ENCODE results near the gene USP17L19. TPM values are rescaled to one million over a fixed set of nuclear protein-coding genes. Genes with fewer than 3 reads are reported as not detected.
"Not testable (repeated sequence)": the region's sequence is repeated elsewhere in the genome, so short reads cannot be mapped to it uniquely, and the experiment has no call there.

USP17L19 gene
- total and polyA plus RNA-seq, 10 of the 15 experiments (the other 5 are each of a cell fraction or from before 2014, with no cell fraction given): not detected

GRCh38 chr4:9257824-9258223 lies 4.6 kb downstream of the USP17L19 start, which contains the start of gene USP17L20:
Gene USP17L20 (plus strand): TSS chr4:9258124. CDS start chr4:9258124, 0 bp downstream.
- FAIRE-seq; RAD21 ChIA-PET (ENCODE audit: unreplicated experiment); H3K4me2 ChIP-seq (ENCODE audit: control insufficient read depth, insufficient read depth); H3K36me3 ChIP-seq (ENCODE audit: control insufficient read depth in 2 of 2, insufficient read depth in 2 of 2, low read length in 1 of 2); SMC1A ChIA-PET (ENCODE audit: uncharacterized antibody, unreplicated experiment); H4K20me1 ChIP-seq (ENCODE audit: control insufficient read depth, insufficient read depth); H3K79me2 ChIP-seq (ENCODE audit: control insufficient read depth, insufficient read depth, low read length); POLR2A ChIA-PET; H3K4me1 ChIP-seq (ENCODE audit: control insufficient read depth, insufficient read depth, low read length); H3K27me3 ChIP-seq (replicated peaks in 1 of 2; ENCODE audit: control insufficient read depth in 2 of 2, insufficient read depth in 2 of 2, low read length in 1 of 2); ATAC-seq; BruUV-seq (replicated peaks); DNase-seq (ENCODE audit: low read depth, low spot score); CTCF ChIA-PET; H3K9me3 ChIP-seq (replicated peaks; ENCODE audit: control insufficient read depth, insufficient read depth, low read length); intact Hi-C loops (cut with micrococcal nuclease; ENCODE audit: unreplicated experiment); in situ Hi-C loops (cut with MboI); H3K9ac ChIP-seq (ENCODE audit: control insufficient read depth, insufficient read depth, low read length); H2AFZ ChIP-seq (ENCODE audit: control insufficient read depth, low read depth, low read length); H3K27ac ChIP-seq (ENCODE audit: control insufficient read depth, insufficient read depth); H3K4me3 ChIP-seq: not testable (repeated sequence)
- whole genome bisulfite sequencing (ENCODE audit: insufficient coverage, insufficient replicate concordance, low lambda C conversion rate, missing lambda C conversion rate): no CpG with 5 or more reads among the region's 15 CpGs

GRCh38 chr4:9262572-9262971 lies 9.4 kb downstream of the USP17L19 start, which contains the start of gene USP17L21:
Gene USP17L21 (plus strand): TSS chr4:9262872. CDS start chr4:9262872, 0 bp downstream.
- H3K9me3 ChIP-seq (replicated peaks; ENCODE audit: control insufficient read depth, insufficient read depth, low read length); BruUV-seq (replicated peaks); H3K36me3 ChIP-seq (ENCODE audit: control insufficient read depth in 2 of 2, insufficient read depth in 2 of 2, low read length in 1 of 2); H2AFZ ChIP-seq (ENCODE audit: control insufficient read depth, low read depth, low read length); FAIRE-seq; CTCF ChIA-PET; SMC1A ChIA-PET (ENCODE audit: uncharacterized antibody, unreplicated experiment); POLR2A ChIA-PET; in situ Hi-C loops (cut with MboI); H4K20me1 ChIP-seq (ENCODE audit: control insufficient read depth, insufficient read depth); H3K27me3 ChIP-seq (replicated peaks in 1 of 2; ENCODE audit: control insufficient read depth in 2 of 2, insufficient read depth in 2 of 2, low read length in 1 of 2); ATAC-seq; H3K27ac ChIP-seq (ENCODE audit: control insufficient read depth, insufficient read depth); intact Hi-C loops (cut with micrococcal nuclease; ENCODE audit: unreplicated experiment); H3K9ac ChIP-seq (ENCODE audit: control insufficient read depth, insufficient read depth, low read length); H3K4me3 ChIP-seq; H3K4me2 ChIP-seq (ENCODE audit: control insufficient read depth, insufficient read depth); H3K79me2 ChIP-seq (ENCODE audit: control insufficient read depth, insufficient read depth, low read length); H3K4me1 ChIP-seq (ENCODE audit: control insufficient read depth, insufficient read depth, low read length); DNase-seq (ENCODE audit: low read depth, low spot score); RAD21 ChIA-PET (ENCODE audit: unreplicated experiment): not testable (repeated sequence)
- no CpG with 5 or more reads among the region's 13 CpGs for WGBS (ENCODE audit: insufficient coverage, insufficient replicate concordance, low lambda C conversion rate, missing lambda C conversion rate)

GRCh38 chr4:9267319-9267718 lies 14.1 kb downstream of the USP17L19 start, which contains the start of gene USP17L22:
Gene USP17L22 (plus strand): TSS chr4:9267619. CDS start chr4:9267619, 0 bp downstream.
- H3K9me3 ChIP-seq (replicated peaks; ENCODE audit: control insufficient read depth, insufficient read depth, low read length); SMC1A ChIA-PET (ENCODE audit: uncharacterized antibody, unreplicated experiment); H3K9ac ChIP-seq (ENCODE audit: control insufficient read depth, insufficient read depth, low read length); H3K4me2 ChIP-seq (ENCODE audit: control insufficient read depth, insufficient read depth); BruUV-seq (replicated peaks); RAD21 ChIA-PET (ENCODE audit: unreplicated experiment); H3K27ac ChIP-seq (ENCODE audit: control insufficient read depth, insufficient read depth); POLR2A ChIA-PET; in situ Hi-C loops (cut with MboI); ATAC-seq; H3K4me1 ChIP-seq (ENCODE audit: control insufficient read depth, insufficient read depth, low read length); H3K27me3 ChIP-seq (replicated peaks in 1 of 2; ENCODE audit: control insufficient read depth in 2 of 2, insufficient read depth in 2 of 2, low read length in 1 of 2); H3K4me3 ChIP-seq; FAIRE-seq; H2AFZ ChIP-seq (ENCODE audit: control insufficient read depth, low read depth, low read length); CTCF ChIA-PET; DNase-seq (ENCODE audit: low read depth, low spot score); H4K20me1 ChIP-seq (ENCODE audit: control insufficient read depth, insufficient read depth); H3K79me2 ChIP-seq (ENCODE audit: control insufficient read depth, insufficient read depth, low read length); H3K36me3 ChIP-seq (ENCODE audit: control insufficient read depth in 2 of 2, insufficient read depth in 2 of 2, low read length in 1 of 2); intact Hi-C loops (cut with micrococcal nuclease; ENCODE audit: unreplicated experiment): not testable (repeated sequence)
- WGBS (ENCODE audit: insufficient coverage, insufficient replicate concordance, low lambda C conversion rate, missing lambda C conversion rate): no CpG with 5 or more reads among the region's 15 CpGs

- BruUV-seq (replicated peaks); H3K9me3 ChIP-seq (replicated peaks; ENCODE audit: control insufficient read depth, insufficient read depth, low read length); intact Hi-C loops (cut with micrococcal nuclease; ENCODE audit: unreplicated experiment); H3K4me3 ChIP-seq; H4K20me1 ChIP-seq (ENCODE audit: control insufficient read depth, insufficient read depth); H2AFZ ChIP-seq (ENCODE audit: control insufficient read depth, low read depth, low read length); H3K9ac ChIP-seq (ENCODE audit: control insufficient read depth, insufficient read depth, low read length); H3K79me2 ChIP-seq (ENCODE audit: control insufficient read depth, insufficient read depth, low read length); POLR2A ChIA-PET; SMC1A ChIA-PET (ENCODE audit: uncharacterized antibody, unreplicated experiment); ATAC-seq; RAD21 ChIA-PET (ENCODE audit: unreplicated experiment); in situ Hi-C loops (cut with MboI); CTCF ChIA-PET; H3K27ac ChIP-seq (ENCODE audit: control insufficient read depth, insufficient read depth); DNase-seq (ENCODE audit: low read depth, low spot score); H3K4me2 ChIP-seq (ENCODE audit: control insufficient read depth, insufficient read depth); H3K4me1 ChIP-seq (ENCODE audit: control insufficient read depth, insufficient read depth, low read length); FAIRE-seq; H3K36me3 ChIP-seq (ENCODE audit: control insufficient read depth in 2 of 2, insufficient read depth in 2 of 2, low read length in 1 of 2); H3K27me3 ChIP-seq (replicated peaks in 1 of 2; ENCODE audit: control insufficient read depth in 2 of 2, insufficient read depth in 2 of 2, low read length in 1 of 2): not testable (repeated sequence)
- 50% methylated on average over 7 of the region's 10 CpGs for WGBS (ENCODE audit: insufficient coverage, insufficient replicate concordance, low lambda C conversion rate, missing lambda C conversion rate)
Measured at GRCh38 chr4:9271719-9272118, 18.5 kb downstream of the USP17L19 start.
